ENCODE measurements around the gene RINL.

The RINL gene

DNA sequence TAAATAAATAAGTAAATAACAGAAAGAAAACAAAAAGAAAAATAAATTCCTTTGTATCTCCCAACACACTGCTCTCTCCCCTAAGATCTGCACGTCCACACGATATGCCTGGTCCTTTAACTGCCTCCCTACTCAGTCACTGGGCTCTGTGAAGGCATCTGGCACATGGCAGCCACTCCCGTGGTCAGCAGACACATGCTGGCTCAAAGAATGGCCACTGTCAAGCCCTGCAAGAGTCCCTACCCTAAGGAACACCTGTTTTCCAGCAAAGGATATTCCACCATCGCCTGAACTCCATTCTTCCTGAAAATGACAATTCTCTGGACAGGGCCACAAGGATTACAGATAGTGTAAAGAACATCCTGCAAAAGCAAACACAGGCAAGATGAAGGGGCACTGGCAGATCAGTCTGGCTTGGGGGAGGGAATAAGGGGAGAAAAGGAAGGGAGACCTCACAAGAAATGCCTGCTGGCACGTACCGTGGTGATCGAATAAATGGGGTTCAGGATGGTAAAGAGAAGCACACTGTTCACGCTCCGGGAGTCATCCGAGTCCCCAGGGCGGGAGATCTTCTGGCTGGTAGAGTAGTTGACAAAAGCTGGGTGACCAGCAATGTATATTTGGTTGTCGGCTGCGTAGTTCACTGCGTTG is 32.6 kb downstream of the RINL start:
- no peak overlapping the region for H3K4me3 ChIP-seq (ENCODE audit: low read depth, low read length)
- TF ChIP-seq, protein P1, sequence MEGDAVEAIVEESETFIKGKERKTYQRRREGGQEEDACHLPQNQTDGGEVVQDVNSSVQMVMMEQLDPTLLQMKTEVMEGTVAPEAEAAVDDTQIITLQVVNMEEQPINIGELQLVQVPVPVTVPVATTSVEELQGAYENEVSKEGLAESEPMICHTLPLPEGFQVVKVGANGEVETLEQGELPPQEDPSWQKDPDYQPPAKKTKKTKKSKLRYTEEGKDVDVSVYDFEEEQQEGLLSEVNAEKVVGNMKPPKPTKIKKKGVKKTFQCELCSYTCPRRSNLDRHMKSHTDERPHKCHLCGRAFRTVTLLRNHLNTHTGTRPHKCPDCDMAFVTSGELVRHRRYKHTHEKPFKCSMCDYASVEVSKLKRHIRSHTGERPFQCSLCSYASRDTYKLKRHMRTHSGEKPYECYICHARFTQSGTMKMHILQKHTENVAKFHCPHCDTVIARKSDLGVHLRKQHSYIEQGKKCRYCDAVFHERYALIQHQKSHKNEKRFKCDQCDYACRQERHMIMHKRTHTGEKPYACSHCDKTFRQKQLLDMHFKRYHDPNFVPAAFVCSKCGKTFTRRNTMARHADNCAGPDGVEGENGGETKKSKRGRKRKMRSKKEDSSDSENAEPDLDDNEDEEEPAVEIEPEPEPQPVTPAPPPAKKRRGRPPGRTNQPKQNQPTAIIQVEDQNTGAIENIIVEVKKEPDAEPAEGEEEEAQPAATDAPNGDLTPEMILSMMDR (IDR thresholded peaks at IDR 0.05; ENCODE audit: borderline replicate concordance, insufficient read depth, low read depth, low read length): no peak

DNA sequence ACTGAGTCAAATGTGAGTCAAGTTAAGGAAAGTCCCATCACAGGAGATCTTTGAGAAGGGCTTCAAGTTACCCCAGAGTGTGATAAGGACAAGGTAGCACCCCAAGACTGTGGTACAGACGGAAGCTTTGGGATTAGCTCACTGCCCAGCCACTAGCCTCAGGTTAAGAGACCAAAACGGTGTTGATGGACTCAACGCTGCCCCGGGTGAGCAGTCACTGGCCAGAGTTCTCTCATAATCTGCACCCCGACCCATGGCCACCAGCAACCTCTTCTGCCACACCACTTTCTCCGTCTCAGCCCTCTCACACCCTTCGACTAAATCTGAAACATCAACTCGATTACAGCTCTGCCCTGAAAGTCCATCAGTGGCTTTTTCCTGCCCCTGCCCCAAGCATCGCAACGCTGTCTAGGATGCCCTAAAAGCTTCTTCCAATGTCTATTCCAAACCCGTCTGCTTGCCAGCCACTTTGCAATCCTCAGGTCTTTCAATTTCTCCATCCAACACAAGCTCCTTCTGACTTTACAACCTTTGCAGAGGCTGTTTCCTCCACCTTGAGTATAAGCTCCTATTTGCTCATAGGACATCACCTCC is 33.9 kb downstream of the RINL start:
- TF ChIP-seq, protein P1 (IDR thresholded peaks at IDR 0.05; ENCODE audit: borderline replicate concordance, insufficient read depth, low read depth, low read length): no peak
- H3K4me3 ChIP-seq (ENCODE audit: low read depth, low read length): no peak overlapping the region

DNA sequence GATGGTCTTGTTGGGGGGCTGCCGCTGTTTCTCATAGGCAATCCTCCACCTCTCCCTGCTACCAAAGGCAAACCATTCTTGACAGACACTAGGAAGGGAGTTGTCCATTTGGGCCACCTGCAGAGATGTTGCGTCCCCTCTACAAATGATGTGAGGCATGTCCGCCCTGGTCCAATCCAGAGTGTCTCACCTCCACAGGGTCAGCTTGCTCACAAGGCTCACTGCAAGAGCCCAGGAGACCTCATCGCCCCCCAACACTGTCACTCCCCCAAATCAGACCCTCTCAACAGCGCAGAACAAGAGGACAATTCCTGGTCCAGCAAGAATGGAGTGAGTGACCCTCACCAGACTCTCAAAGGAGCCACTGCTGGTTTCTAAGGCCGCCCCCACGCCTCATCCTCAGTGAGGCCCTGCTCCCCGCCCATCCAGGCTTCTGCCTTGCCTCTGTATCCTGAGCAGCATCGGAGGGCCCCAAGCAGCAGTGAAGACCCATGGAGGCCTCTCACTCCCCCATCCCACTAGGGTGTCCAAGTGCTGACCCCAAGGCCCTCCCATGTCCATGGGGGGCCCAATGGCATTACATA is 34.8 kb downstream of the RINL start:
- no peak overlapping the region for H3K4me3 ChIP-seq (ENCODE audit: low read depth, low read length)
- TF ChIP-seq, protein P1 (IDR thresholded peaks at IDR 0.05; ENCODE audit: borderline replicate concordance, insufficient read depth, low read depth, low read length): no peak

DNA sequence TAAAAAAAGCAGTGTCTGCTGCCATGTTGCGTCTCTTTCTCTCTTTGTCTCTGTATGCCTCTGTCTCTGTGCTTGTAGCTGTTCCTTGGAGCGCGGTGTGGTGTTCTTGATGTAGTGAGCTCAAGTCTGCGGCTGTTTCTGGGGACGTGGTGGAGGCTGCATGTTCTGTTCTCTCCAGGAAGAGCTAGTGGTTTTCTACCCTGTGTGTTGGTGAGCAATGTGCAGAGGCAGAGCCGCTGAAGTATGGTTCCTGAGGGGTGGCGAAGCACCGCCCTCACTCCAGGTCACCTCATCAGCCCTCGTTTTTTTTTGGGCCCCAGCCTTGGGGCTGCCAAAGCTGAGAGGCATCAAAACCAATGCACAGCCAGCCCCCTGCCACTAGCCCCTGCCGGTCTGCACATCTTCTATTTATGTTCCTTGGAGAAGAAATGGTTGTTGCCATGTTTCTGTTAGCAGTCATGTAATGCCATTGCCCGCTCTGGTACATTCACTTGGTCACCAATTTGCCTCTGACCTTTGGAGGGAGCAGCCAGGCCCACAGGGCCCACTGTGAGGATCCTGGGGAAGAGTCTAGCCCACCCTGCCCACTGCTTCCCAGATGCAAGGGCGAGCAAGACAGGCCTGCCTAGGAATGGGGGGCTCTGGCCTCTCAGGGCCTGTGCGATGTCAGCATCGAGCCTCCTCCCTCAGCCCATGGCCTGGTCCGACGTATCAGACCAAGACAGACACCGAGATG is 35.5 kb downstream of the RINL start:
- TF ChIP-seq, protein P1 (IDR thresholded peaks at IDR 0.05; ENCODE audit: borderline replicate concordance, insufficient read depth, low read depth, low read length): no peak
- no peak overlapping the region for H3K4me3 ChIP-seq (ENCODE audit: low read depth, low read length)

DNA sequence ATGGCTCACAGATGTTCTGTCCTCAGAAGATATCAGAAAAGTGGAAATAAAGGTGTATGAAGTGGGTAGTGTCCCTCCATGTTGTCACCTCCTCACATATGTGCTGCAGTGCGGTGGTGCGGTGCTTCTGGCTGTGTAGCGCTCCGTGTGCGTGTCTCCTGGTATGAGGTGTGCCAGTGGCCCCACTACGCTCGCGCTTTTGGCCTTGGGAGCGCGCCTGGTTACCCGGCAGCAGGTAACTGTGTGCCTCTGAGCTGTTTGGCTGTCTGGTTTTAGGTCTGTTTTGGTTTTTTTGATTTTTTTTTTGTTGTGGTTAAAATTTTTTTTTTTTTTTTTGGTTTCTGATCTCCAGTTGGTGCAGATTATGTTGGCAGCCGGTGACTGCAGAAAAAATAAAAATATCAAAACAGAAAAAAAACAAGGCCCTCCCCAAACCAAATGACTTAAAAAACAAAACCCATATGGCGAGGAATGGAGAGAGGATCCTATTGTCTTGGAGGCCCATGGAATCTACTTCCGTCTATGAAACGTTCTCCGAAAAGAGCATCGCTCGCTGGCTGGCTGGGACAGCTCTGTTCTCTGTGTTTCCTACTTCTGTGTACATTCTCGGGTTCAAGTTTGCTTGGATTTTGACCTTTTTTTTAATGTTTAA is 36.2 kb downstream of the RINL start:
- TF ChIP-seq, protein P1 (IDR thresholded peaks at IDR 0.05; ENCODE audit: borderline replicate concordance, insufficient read depth, low read depth, low read length): no peak
- H3K4me3 ChIP-seq (ENCODE audit: low read depth, low read length): no peak overlapping the region

DNA sequence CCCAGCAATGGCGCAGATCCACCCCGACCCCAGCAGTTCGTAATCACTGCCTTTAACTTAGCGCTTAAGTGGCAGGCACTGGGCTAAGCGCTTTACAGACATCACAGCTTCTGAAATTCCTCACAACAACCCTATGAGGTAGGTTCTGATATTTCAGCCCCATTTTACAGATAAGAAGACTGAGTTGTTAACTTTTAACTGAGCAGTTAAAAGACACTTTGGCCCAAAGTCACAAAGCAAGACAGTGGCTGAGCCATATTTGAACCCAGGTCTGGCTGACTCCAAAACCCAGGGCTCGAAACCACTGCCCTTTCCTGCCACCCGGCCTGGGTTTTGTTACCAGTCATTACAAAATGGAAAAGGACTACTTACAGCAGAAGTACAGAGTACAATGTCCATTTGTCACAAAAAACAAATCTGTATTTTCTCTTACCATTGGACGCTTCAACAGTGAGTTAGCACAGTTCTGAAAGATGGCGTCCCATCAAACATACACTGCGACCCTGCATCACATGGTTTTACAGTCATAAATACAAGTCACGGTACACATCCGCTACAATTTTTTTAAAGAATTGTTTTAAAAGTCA is 36.8 kb downstream of the RINL start:
- H3K4me3 ChIP-seq (ENCODE audit: low read depth, low read length): no peak overlapping the region
- TF ChIP-seq, protein P1 (IDR thresholded peaks at IDR 0.05; ENCODE audit: borderline replicate concordance, insufficient read depth, low read depth, low read length): no peak
